Smooth muscle cell (in vitro differentiated cells): ENCODE data around the gene TMIGD2. TPM values are rescaled to one million over a fixed set of nuclear protein-coding genes. Genes with fewer than 3 reads are reported as not detected.
"Not testable (repeated sequence)": the region's sequence is repeated elsewhere in the genome, so short reads cannot be mapped to it uniquely, and the experiment has no call there.

ENCODE experiments used
- DNase-seq: peaks from one replicate; lab custom pipeline; 2025; ENCODE audit not compliant: unreplicated experiment; lab: John Stamatoyannopoulos, UW
- H2AFZ ChIP-seq: fragments of 200-600 bp; sonication (generic); 2 replicates; pipeline ENCODE4 v1.6.0; 2016; ENCODE audit warnings: antibody characterized with exemption, low read depth, mild to moderate bottlenecking
- H3F3A ChIP-seq: fragments of 200-600 bp; sonication (generic); 2 replicates; pipeline ENCODE4 v1.6.0; 2017; ENCODE audit warnings: antibody characterized with exemption, low read depth
- H3K27ac ChIP-seq: fragments of 200-600 bp; sonication (generic); 2 replicates; pipeline ENCODE4 v1.5.1; 2016; ENCODE audit warnings: low read depth, mild to moderate bottlenecking
- H3K27me3 ChIP-seq: fragments of 200-600 bp; sonication (generic); 2 replicates; pipeline ENCODE4 v1.6.1; 2016; ENCODE audit warnings: low read depth, mild to moderate bottlenecking
- H3K36me3 ChIP-seq: fragments of 200-600 bp; sonication (generic); 2 replicates; pipeline ENCODE4 v1.5.1; 2016; ENCODE audit warnings: low read depth
- H3K4me1 ChIP-seq: fragments of 200-600 bp; sonication (generic); 2 replicates; pipeline ENCODE4 v1.5.1; 2016; ENCODE audit warnings: low read depth
- H3K4me2 ChIP-seq: fragments of 200-600 bp; sonication (generic); 2 replicates; pipeline ENCODE4 v1.6.0; 2016; ENCODE audit warnings: mild to moderate bottlenecking
- H3K4me3 ChIP-seq: fragments of 200-600 bp; sonication (generic); 2 replicates; pipeline ENCODE4 v1.5.1; 2016; ENCODE audit warnings: mild to moderate bottlenecking
- H3K79me2 ChIP-seq: fragments of 200-600 bp; sonication (generic); 2 replicates; pipeline ENCODE4 v1.6.0; 2016; ENCODE audit warnings: low read depth, mild to moderate bottlenecking
- H3K9ac ChIP-seq: fragments of 200-600 bp; sonication (generic); 2 replicates; pipeline ENCODE4 v1.6.0; 2016; ENCODE audit warnings: low read depth
- H3K9me3 ChIP-seq: fragments of 200-600 bp; sonication (generic); replicated peaks from 2 replicates; pipeline ENCODE4 v1.5.1; 2016; ENCODE audit warnings: low read depth
- H4K20me1 ChIP-seq: fragments of 200-600 bp; sonication (generic); 2 replicates; pipeline ENCODE4 v1.6.0; 2016; ENCODE audit warnings: low read depth
- CTCF ChIP-seq: fragments of 200-600 bp; sonication (generic); IDR thresholded peaks from 2 replicates; pipeline ENCODE4 v1.5.1; 2017; ENCODE audit warnings: borderline replicate concordance, mild to moderate bottlenecking, antibody characterized with exemption; ENCODE audit not compliant: insufficient read depth, poor library complexity, severe bottlenecking
- WGBS: methylation state at CpG from one replicate; pipeline ENCODE4 v1.1.7; 2016; ENCODE audit warnings: low lambda C conversion rate; 5-methylcytosine and 5-hydroxymethylcytosine counted together
- polyA plus RNA-seq: library from polyadenylated mRNA; unstranded; fragments of >200 nt; fragmentation: Nextera tagmentation; extraction: Ambion mirVana; gene quantifications from 2 replicates; pipeline ENCODE4 v1.2.1, GENCODE V29; 2016
- total RNA-seq: library from RNA; depleted of rRNA; stranded (reverse); fragments of >200 nt; gene quantifications from 2 replicates; pipeline ENCODE4 v1.2.3, GENCODE V29; 2014

TMIGD2 gene
- total and polyA plus RNA-seq, 2 experiments from 2014 or later = not detected

- WGBS = 95% methylated on average over 19 of the region's 19 CpGs
- Histone ChIP-seq H3K9ac (no peak overlapping the region), H3K4me2 (no peak overlapping the region)
Observed at GRCh38 chr19:4329858-4330257, 27.7 kb upstream of the TMIGD2 start.

GRCh38 chr19:4328991-4329681 is 26.9 kb upstream of the TMIGD2 start:
- not testable (repeated sequence) for H3K9me3 ChIP-seq, H3K4me1 ChIP-seq, H3F3A ChIP-seq, H3K79me2 ChIP-seq, H4K20me1 ChIP-seq, H3K27ac ChIP-seq, H3K36me3 ChIP-seq, DNase-seq, H3K9ac ChIP-seq, H3K27me3 ChIP-seq
- peak overlapping the region; percentile 85 for H3K4me2 ChIP-seq
- WGBS = 75% methylated on average over 33 of the region's 35 CpGs
- peak overlapping the region; percentile 24 for H2AFZ ChIP-seq
- peak overlapping the region; percentile 42 for H3K4me3 ChIP-seq

More at GRCh38 chr19:4329858-4330257, 27.7 kb upstream of the TMIGD2 start:
- Histone ChIP-seq H2AFZ (no peak overlapping the region), H4K20me1 (no peaks in the 10 kb centered on the region), H3K9me3 (no peaks in the 10 kb centered on the region), H3K27ac (no peak overlapping the region), H3K27me3 (no peaks in the 10 kb centered on the region), H3K36me3 (no peaks in the 10 kb centered on the region), H3K4me3 (no peak overlapping the region), H3K4me1 (peaks cover 9% of the 10 kb centered on the region), H3F3A (no peaks in the 10 kb centered on the region), H3K79me2 (no peaks in the 10 kb centered on the region)
- DNase-seq = no peak
- no peak for TF ChIP-seq CTCF

- H3K4me2 ChIP-seq = peak overlapping the region; percentile 85
- DNase-seq = peak; percentile 90
- no peak for TF ChIP-seq CTCF
- no peaks in the 10 kb centered on the region for H3F3A ChIP-seq
- H3K4me1 ChIP-seq = peaks cover 9% of the 10 kb centered on the region
- H3K36me3 ChIP-seq = no peaks in the 10 kb centered on the region
- no peak overlapping the region for H3K27ac ChIP-seq
- no peaks in the 10 kb centered on the region for H4K20me1 ChIP-seq
- peak overlapping the region; percentile 49 for H3K4me3 ChIP-seq
- H3K79me2 ChIP-seq = no peaks in the 10 kb centered on the region
- H3K9ac ChIP-seq = no peak overlapping the region
- no peaks in the 10 kb centered on the region for H3K27me3 ChIP-seq
- peak overlapping the region; percentile 24 for H2AFZ ChIP-seq
- 6% methylated on average over 20 of the region's 49 CpGs for WGBS
- no peaks in the 10 kb centered on the region for H3K9me3 ChIP-seq
Observed at GRCh38 chr19:4328243-4328990, 26.2 kb upstream of the TMIGD2 start.

GRCh38 chr19:4327877-4328242 is 25.7 kb upstream of the TMIGD2 start:
- 9% methylated on average over 11 of the region's 13 CpGs for WGBS
- Histone ChIP-seq H3K27ac (no peak overlapping the region), H3K9me3 (no peaks in the 10 kb centered on the region), H3K79me2 (no peaks in the 10 kb centered on the region), H3K36me3 (no peaks in the 10 kb centered on the region), H3K4me3 (peak overlapping the region; percentile 49), H3K4me2 (peak overlapping the region; percentile 83), H3K27me3 (no peaks in the 10 kb centered on the region), H3K4me1 (peaks cover 9% of the 10 kb centered on the region), H3K9ac (no peak overlapping the region), H3F3A (no peaks in the 10 kb centered on the region), H2AFZ (peak overlapping the region; percentile 66), H4K20me1 (no peaks in the 10 kb centered on the region)
- TF ChIP-seq CTCF = no peak
- no peak for DNase-seq
